ENCODE results near the gene DAZL.

DAZL gene

GRCh38 chr3:16543242-16543864 lies 61.9 kb downstream of the DAZL start:
- DNase-seq, result no peak

GRCh38 chr3:16538507-16538906 lies 66.7 kb downstream of the DAZL start:
- no peak for DNase-seq

- DNase-seq, result no peak
Observed at GRCh38 chr3:16536996-16537395, 68.2 kb downstream of the DAZL start.
